SK-N-SH (cell line): ENCODE data around the gene TEX35. TPM values are rescaled to one million over a fixed set of nuclear protein-coding genes. Genes with fewer than 3 reads are reported as not detected.

Experiments used
- CTCF ChIA-PET: fragments of 300-600, 350-600 bp; formaldehyde crosslinking; extraction: SDS; loops from one replicate; lab custom pipeline; 2021; lab: Yijun Ruan, JAX
- POLR2A ChIA-PET: fragments of 350-600 bp; sonication (Branson Sonifier 250); formaldehyde crosslinking; extraction: SDS; loops from one replicate; lab custom pipeline; 2020; ENCODE audit warnings: antibody characterized with exemption, inconsistent platforms; lab: Yijun Ruan, JAX
- DNase-seq: peaks from one replicate; pipeline ENCODE4 v3.0.0; 2012
- H2AFZ ChIP-seq: fragments of 200-600 bp; sonication (generic); 2 replicates; pipeline ENCODE4 v1.8.1; 2016; ENCODE audit warnings: antibody characterized with exemption, mild to moderate bottlenecking, low read depth
- H3F3A ChIP-seq: fragments of 200-600 bp; sonication (generic); replicated peaks from 2 replicates; pipeline ENCODE3; 2016; ENCODE audit warnings: antibody characterized with exemption, mild to moderate bottlenecking; ENCODE audit not compliant: insufficient read depth
- H3K27ac ChIP-seq, 2 experiments: fragments of 200-500 bp in 1 of 2; fragments of 200-600 bp in 1 of 2; sonication (Bioruptor generic) in 1 of 2; sonication (generic), shearing (Covaris generic) in 1 of 2; 2 replicates each; pipeline versions ENCODE4 v1.5.1 to v1.6.1; 2014 to 2016; ENCODE audit warnings: low read depth in 2 of 2, inconsistent platforms in 1 of 2, low read length in 1 of 2, mild to moderate bottlenecking in 1 of 2, mixed read lengths in 1 of 2
- H3K27me3 ChIP-seq: fragments of 200-600 bp; sonication (generic), shearing (Covaris generic); 2 replicates; pipeline ENCODE4 v1.6.1; 2016; ENCODE audit warnings: mixed run types; ENCODE audit not compliant: insufficient read depth
- H3K36me3 ChIP-seq, 2 experiments: fragments of 200-500 bp in 1 of 2; fragments of 200-600 bp in 1 of 2; sonication (Bioruptor generic) in 1 of 2; sonication (generic) in 1 of 2; replicated peaks in 1 of 2; 2 replicates each; pipeline versions ENCODE3 to v1.5.1; 2014 to 2016; ENCODE audit warnings: low read length in 1 of 2, mild to moderate bottlenecking in 1 of 2; ENCODE audit not compliant: insufficient read depth in 2 of 2, control insufficient read depth in 1 of 2
- H3K4me1 ChIP-seq, 2 experiments: fragments of 200-500 bp in 1 of 2; fragments of 200-600 bp in 1 of 2; sonication (Bioruptor generic) in 1 of 2; sonication (generic), shearing (Covaris generic) in 1 of 2; 2 replicates each; pipeline versions ENCODE4 v1.5.1 to v1.6.1; 2014 to 2016; ENCODE audit warnings: low read depth in 1 of 2, low read length in 1 of 2, mixed run types in 1 of 2; ENCODE audit not compliant: insufficient read depth in 2 of 2, control insufficient read depth in 1 of 2
- H3K4me2 ChIP-seq: fragments of 200-600 bp; sonication (generic), shearing (Covaris generic); 2 replicates; pipeline ENCODE4 v1.6.1; 2017; ENCODE audit warnings: mixed run types
- H3K4me3 ChIP-seq, 2 experiments: fragments of 200-500 bp in 1 of 2; fragments of 200-600 bp in 1 of 2; sonication (Bioruptor generic) in 1 of 2; sonication (generic), shearing (Covaris generic) in 1 of 2; 2 replicates each; pipeline versions ENCODE4 v1.5.1 to v1.8.1; 2014 to 2016; ENCODE audit warnings: low read depth in 2 of 2, inconsistent platforms in 1 of 2, low read length in 1 of 2, mild to moderate bottlenecking in 1 of 2, mixed read lengths in 1 of 2, moderate library complexity in 1 of 2
- H3K79me2 ChIP-seq: fragments of 200-600 bp; sonication (generic); 2 replicates; pipeline ENCODE4 v1.8.1; 2017; ENCODE audit warnings: mild to moderate bottlenecking; ENCODE audit not compliant: insufficient read depth
- H3K9ac ChIP-seq: fragments of 200-600 bp; sonication (generic); 2 replicates; pipeline ENCODE4 v1.6.1; 2017; ENCODE audit warnings: mixed run types
- H3K9me2 ChIP-seq: fragments of 200-600 bp; sonication (generic); 2 replicates; pipeline ENCODE4 v1.6.1; 2017; ENCODE audit warnings: mixed run types
- H3K9me3 ChIP-seq: fragments of 200-600 bp; sonication (generic); 2 replicates; pipeline ENCODE4 v1.6.1; 2017; ENCODE audit warnings: mixed run types, mild to moderate bottlenecking, moderate library complexity
- H4K20me1 ChIP-seq: fragments of 200-600 bp; sonication (generic); 2 replicates; pipeline ENCODE4 v1.6.1; 2017; ENCODE audit warnings: mild to moderate bottlenecking, mixed run types; ENCODE audit not compliant: insufficient read depth
- GABPA ChIP-seq: IDR thresholded peaks from 2 replicates; pipeline ENCODE4 v1.4.0; 2012; ENCODE audit warnings: low read depth, mild to moderate bottlenecking
- IRF3 ChIP-seq: fragments of 150-350 bp; IDR thresholded peaks from 2 replicates; pipeline ENCODE4 v1.6.1; 2016; ENCODE audit warnings: mild to moderate bottlenecking, low read depth, low read length
- MAX ChIP-seq: IDR thresholded peaks from 2 replicates; pipeline ENCODE4 v1.4.0; 2012; ENCODE audit warnings: low read depth
- NFIC ChIP-seq: IDR thresholded peaks from 2 replicates; pipeline ENCODE4 v1.4.0; 2012; ENCODE audit warnings: borderline replicate concordance
- RAD21 ChIP-seq: IDR thresholded peaks from 2 replicates; pipeline ENCODE4 v1.6.1; 2012; ENCODE audit warnings: mild to moderate bottlenecking, low read length
- SMC3 ChIP-seq: IDR thresholded peaks from 2 replicates; pipeline ENCODE4 v1.6.1; 2012; ENCODE audit warnings: low read depth, low read length, improper control_type of control experiment
- TAF1 ChIP-seq: IDR thresholded peaks from 2 replicates; pipeline ENCODE4 v1.6.1; 2012; ENCODE audit warnings: low read depth, mild to moderate bottlenecking, low read length, moderate library complexity, borderline replicate concordance
- TCF12 ChIP-seq: IDR thresholded peaks from 2 replicates; pipeline ENCODE4 v1.4.0; 2012
- TEAD4 ChIP-seq: IDR thresholded peaks from 2 replicates; pipeline ENCODE4 v1.4.0; 2012; ENCODE audit warnings: mild to moderate bottlenecking, borderline replicate concordance; ENCODE audit not compliant: insufficient read depth
- YY1 ChIP-seq: IDR thresholded peaks from 2 replicates; pipeline ENCODE4 v1.4.0; 2012; ENCODE audit warnings: low read depth, mild to moderate bottlenecking
- WGBS: methylation state at CpG from one replicate; pipeline ENCODE4 v1.1.6; 2017; ENCODE audit warnings: low lambda C conversion rate; 5-methylcytosine and 5-hydroxymethylcytosine counted together
- polyA plus RNA-seq, 3 experiments: library from polyadenylated mRNA; depleted of rRNA; stranded (reverse); fragments of >200 nt; gene quantifications; 2 replicates each; pipeline ENCODE4 v1.2.3, GENCODE V29; 2012
- TF ChIP-seq, protein P1 (sequence below): IDR thresholded peaks from 2 replicates; pipeline ENCODE4 v1.4.0; 2012; ENCODE audit warnings: low read depth, borderline replicate concordance
- TF ChIP-seq, protein P2 (sequence below): fragments of 200-600 bp; sonication (generic); IDR thresholded peaks from 2 replicates; pipeline ENCODE4 v1.6.1; 2017; ENCODE audit warnings: antibody characterized with exemption, mild to moderate bottlenecking, moderate library complexity
- TF ChIP-seq, protein P3 (sequence below): IDR thresholded peaks from 2 replicates; pipeline ENCODE4 v1.6.1; 2012; ENCODE audit warnings: mild to moderate bottlenecking, low read depth, low read length, moderate library complexity

The TEX35 gene
- polyA plus RNA-seq, 1 of the 3 experiments (the other 2 are of a cell fraction), result 0.03 TPM

DNA sequence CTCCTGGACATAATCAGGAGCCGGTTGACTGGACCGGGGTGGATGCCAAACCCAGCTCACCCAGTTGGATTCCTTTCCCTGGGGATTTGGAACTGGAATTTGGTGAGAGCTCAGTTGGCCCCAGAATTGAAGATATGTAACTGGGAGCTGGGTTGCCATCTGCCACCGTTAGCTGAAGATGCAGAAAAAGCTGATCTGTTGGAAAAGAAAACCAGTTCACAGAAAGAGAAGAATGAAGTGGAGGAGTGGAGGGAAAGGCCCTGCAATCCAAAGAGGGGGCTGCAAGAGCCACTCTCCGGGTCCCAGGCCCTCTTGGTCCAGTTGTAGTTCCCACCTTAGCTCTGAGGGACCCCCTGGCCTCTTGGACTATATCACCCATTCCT is 16.0 kb downstream of the TEX35 start:
- POLR2A ChIA-PET, result interaction anchor here (0.7 kb wide), 1 partner anchor 229 kb away, joined by 3 read pairs; no protein-coding TSS in a partner anchor
- DNase-seq, result no peak
- Histone ChIP-seq H3K9me3 (no peaks in the 10 kb centered on the region), H3K4me1 (peaks cover 11 to 15% of the 10 kb centered on the region in 2 experiments; a peak in 3 of 4 replicates), H3K79me2 (no peaks in the 10 kb centered on the region), H3K4me2 (no peak overlapping the region), H3K4me3 (no peak overlapping the region), H2AFZ (no peak overlapping the region), H3K9me2 (no peaks in the 10 kb centered on the region), H4K20me1 (no peaks in the 10 kb centered on the region), H3K27ac (no peak overlapping the region), H3F3A (no peaks in the 10 kb centered on the region), H3K36me3 (no peaks in the 10 kb centered on the region), H3K9ac (no peak overlapping the region), H3K27me3 (no peaks in the 10 kb centered on the region)
- 81% methylated on average over 4 of the region's 4 CpGs for whole genome bisulfite sequencing
- TF ChIP-seq TCF12 (no peak), TAF1 (no peak), IRF3 (no peak), GABPA (no peak), NFIC (no peak), TEAD4 (no peak), MAX (no peak), SMC3 (no peak), RAD21 (no peak), YY1 (no peak)
- TF ChIP-seq, protein P1, sequence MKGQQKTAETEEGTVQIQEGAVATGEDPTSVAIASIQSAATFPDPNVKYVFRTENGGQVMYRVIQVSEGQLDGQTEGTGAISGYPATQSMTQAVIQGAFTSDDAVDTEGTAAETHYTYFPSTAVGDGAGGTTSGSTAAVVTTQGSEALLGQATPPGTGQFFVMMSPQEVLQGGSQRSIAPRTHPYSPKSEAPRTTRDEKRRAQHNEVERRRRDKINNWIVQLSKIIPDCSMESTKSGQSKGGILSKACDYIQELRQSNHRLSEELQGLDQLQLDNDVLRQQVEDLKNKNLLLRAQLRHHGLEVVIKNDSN, result no peak
- TF ChIP-seq, protein P2, sequence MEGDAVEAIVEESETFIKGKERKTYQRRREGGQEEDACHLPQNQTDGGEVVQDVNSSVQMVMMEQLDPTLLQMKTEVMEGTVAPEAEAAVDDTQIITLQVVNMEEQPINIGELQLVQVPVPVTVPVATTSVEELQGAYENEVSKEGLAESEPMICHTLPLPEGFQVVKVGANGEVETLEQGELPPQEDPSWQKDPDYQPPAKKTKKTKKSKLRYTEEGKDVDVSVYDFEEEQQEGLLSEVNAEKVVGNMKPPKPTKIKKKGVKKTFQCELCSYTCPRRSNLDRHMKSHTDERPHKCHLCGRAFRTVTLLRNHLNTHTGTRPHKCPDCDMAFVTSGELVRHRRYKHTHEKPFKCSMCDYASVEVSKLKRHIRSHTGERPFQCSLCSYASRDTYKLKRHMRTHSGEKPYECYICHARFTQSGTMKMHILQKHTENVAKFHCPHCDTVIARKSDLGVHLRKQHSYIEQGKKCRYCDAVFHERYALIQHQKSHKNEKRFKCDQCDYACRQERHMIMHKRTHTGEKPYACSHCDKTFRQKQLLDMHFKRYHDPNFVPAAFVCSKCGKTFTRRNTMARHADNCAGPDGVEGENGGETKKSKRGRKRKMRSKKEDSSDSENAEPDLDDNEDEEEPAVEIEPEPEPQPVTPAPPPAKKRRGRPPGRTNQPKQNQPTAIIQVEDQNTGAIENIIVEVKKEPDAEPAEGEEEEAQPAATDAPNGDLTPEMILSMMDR, result no peak
- CTCF ChIA-PET, result interaction anchor here (1.4 to 6.9 kb wide), 6 partner anchors 14 to 841 kb away, joined by 3 to 68 read pairs (median 16); no protein-coding TSS in a partner anchor

GRCh38 chr1:178529364-178530036 is 16.6 kb downstream of the TEX35 start:
- TF ChIP-seq, protein P3, sequence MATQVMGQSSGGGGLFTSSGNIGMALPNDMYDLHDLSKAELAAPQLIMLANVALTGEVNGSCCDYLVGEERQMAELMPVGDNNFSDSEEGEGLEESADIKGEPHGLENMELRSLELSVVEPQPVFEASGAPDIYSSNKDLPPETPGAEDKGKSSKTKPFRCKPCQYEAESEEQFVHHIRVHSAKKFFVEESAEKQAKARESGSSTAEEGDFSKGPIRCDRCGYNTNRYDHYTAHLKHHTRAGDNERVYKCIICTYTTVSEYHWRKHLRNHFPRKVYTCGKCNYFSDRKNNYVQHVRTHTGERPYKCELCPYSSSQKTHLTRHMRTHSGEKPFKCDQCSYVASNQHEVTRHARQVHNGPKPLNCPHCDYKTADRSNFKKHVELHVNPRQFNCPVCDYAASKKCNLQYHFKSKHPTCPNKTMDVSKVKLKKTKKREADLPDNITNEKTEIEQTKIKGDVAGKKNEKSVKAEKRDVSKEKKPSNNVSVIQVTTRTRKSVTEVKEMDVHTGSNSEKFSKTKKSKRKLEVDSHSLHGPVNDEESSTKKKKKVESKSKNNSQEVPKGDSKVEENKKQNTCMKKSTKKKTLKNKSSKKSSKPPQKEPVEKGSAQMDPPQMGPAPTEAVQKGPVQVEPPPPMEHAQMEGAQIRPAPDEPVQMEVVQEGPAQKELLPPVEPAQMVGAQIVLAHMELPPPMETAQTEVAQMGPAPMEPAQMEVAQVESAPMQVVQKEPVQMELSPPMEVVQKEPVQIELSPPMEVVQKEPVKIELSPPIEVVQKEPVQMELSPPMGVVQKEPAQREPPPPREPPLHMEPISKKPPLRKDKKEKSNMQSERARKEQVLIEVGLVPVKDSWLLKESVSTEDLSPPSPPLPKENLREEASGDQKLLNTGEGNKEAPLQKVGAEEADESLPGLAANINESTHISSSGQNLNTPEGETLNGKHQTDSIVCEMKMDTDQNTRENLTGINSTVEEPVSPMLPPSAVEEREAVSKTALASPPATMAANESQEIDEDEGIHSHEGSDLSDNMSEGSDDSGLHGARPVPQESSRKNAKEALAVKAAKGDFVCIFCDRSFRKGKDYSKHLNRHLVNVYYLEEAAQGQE, result no peak
- H3K4me1 ChIP-seq, result peaks cover 11 to 15% of the 10 kb centered on the region in 2 experiments; a peak in 3 of 4 replicates
- no peak overlapping the region for H3K27ac ChIP-seq
- no peaks in the 10 kb centered on the region for H3K27me3 ChIP-seq
- ChIA-PET CTCF (interaction anchor here (1.4 to 6.9 kb wide), 8 partner anchors 13 to 841 kb away, joined by 3 to 68 read pairs (median 16); no protein-coding TSS in a partner anchor), POLR2A (no interaction called here)
- no peak overlapping the region for H3K4me2 ChIP-seq
- H3K4me3 ChIP-seq, result no peak overlapping the region
- no peak overlapping the region for H2AFZ ChIP-seq
- H3K36me3 ChIP-seq, result no peaks in the 10 kb centered on the region
- H3K9me2 ChIP-seq, result no peaks in the 10 kb centered on the region
- no peak overlapping the region for H3K9ac ChIP-seq
- H3K9me3 ChIP-seq, result no peaks in the 10 kb centered on the region
- H3F3A ChIP-seq, result no peaks in the 10 kb centered on the region
- H4K20me1 ChIP-seq, result no peaks in the 10 kb centered on the region
- DNase-seq, result no peak
- H3K79me2 ChIP-seq, result no peaks in the 10 kb centered on the region
- WGBS, result 85% methylated on average over 6 of the region's 8 CpGs
